Psoas muscle (tissue), 8 donors: ENCODE results near the gene TRIM66. TPM values are rescaled to one million over a fixed set of nuclear protein-coding genes. Genes with fewer than 3 reads are reported as not detected.

Experiments used
- ATAC-seq, 4 donors: fragments of 200-7000 bp; cut with Tn5 transposase; one replicate each; pipeline ENCODE4 v1.9.1; 2020; ENCODE audit warnings: moderate library complexity in 3 of 4, mild to moderate bottlenecking in 2 of 4
- DNase-seq, 2 donors: peaks; one replicate each; pipeline ENCODE4 v3.0.0-alpha.2; 2020
- H3K27ac ChIP-seq: fragments of 200-600 bp; one replicate; pipeline ENCODE4 v1.8.0; 2022
- H3K27me3 ChIP-seq, 3 donors: fragments of 200-600 bp in 1 of 3; one replicate each; pipeline versions ENCODE4 v1.6.1 to v1.8.0; 2013 to 2022; ENCODE audit warnings: low read length in 2 of 3, mild to moderate bottlenecking in 2 of 3, moderate library complexity in 1 of 3; ENCODE audit not compliant: insufficient read depth in 3 of 3
- H3K36me3 ChIP-seq, 2 donors: fragments of 200-600 bp in 1 of 2; one replicate each; pipeline versions ENCODE4 v1.6.1 to v1.8.0; 2013 to 2022; ENCODE audit warnings: low read depth in 1 of 2, mild to moderate bottlenecking in 1 of 2, moderate library complexity in 1 of 2; ENCODE audit not compliant: insufficient read depth in 1 of 2
- H3K4me1 ChIP-seq: fragments of 200-600 bp; one replicate; pipeline ENCODE4 v1.8.0; 2022
- H3K4me3 ChIP-seq: fragments of 200-600 bp; one replicate; pipeline ENCODE4 v1.8.0; 2022; ENCODE audit warnings: mild to moderate bottlenecking
- H3K9me3 ChIP-seq: fragments of 200-600 bp; one replicate; pipeline ENCODE4 v1.8.0; 2022
- WGBS, 3 donors: extraction: QIAGEN DNeasy Blood & Tissue Kit; methylation state at CpG; one replicate each; pipeline versions ENCODE4 v1.1.6 to v1.1.7; 2013; 5-methylcytosine and 5-hydroxymethylcytosine counted together
- intact Hi-C, 2 donors: fragments of 100-400 bp; cut with DNase I; formaldehyde crosslinking; loops; one replicate each; pipeline versions ENCODE4 v1.11.0 to v1.14.2; 2022
- polyA plus RNA-seq, 3 donors: library from polyadenylated mRNA; stranded (reverse); fragments of 200-250 nt; gene quantifications; one replicate each; pipeline ENCODE4 v1.2.3, GENCODE V29; 2013
- total RNA-seq, 4 donors: library from RNA; stranded (reverse); fragmentation: NEBNext Ultra II Directional in 2 of 4; extraction: Animal tissue kit (Norgen Biotek cat#: 25700) in 2 of 4; gene quantifications; one replicate each; pipeline versions ENCODE4 v1.2.1 to v1.2.4, GENCODE V29; 2021 to 2023
- TF ChIP-seq, protein P1 (sequence below): fragments of 200-600 bp; IDR thresholded peaks from one replicate; pipeline ENCODE4 v1.8.0; 2022; ENCODE audit warnings: antibody characterized with exemption
- donor health status: healthy with polysubstance abuse.
- donor health status: DM: no; HTN: no; CAD: no; lungs with moderate emphysema.
- donor health status: Bipolar disorder and iron deficiency.
- donor health status: healthy.
- donor health status: DM: yes; HTN: yes; CAD: no.
- donor health status: DM: no; HTN: no; CAD: no.
- donor health status: DM: no; HTN: no; CAD: no.
- donor health status: DM: yes; HTN: yes; CAD: no.

TRIM66 gene
- total and polyA plus RNA-seq, 7 donors = 0.46 to 3.9 (median 2.0) TPM

DNA sequence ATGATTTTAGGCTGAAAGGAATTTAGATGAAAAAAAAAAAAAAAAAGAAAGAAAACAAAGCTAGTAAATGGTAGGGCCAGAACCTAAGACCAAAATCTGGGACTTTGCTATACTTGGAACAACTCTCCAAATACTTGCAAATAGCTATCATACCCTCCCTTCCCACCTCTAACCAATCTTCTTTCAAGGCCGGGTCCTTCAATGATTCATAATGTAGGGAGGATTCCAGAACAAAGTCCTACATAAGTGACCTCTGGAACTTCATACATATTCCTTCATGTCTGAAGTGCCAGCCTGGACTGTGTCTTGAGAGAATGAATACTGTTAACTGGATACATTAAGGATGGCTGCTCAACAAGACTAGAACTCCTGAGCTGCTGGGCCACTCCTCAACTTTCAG lies 98.4 kb downstream of the TRIM66 start:
- no peak overlapping the region for H3K27ac ChIP-seq
- intact Hi-C loops = no loop called here

DNA sequence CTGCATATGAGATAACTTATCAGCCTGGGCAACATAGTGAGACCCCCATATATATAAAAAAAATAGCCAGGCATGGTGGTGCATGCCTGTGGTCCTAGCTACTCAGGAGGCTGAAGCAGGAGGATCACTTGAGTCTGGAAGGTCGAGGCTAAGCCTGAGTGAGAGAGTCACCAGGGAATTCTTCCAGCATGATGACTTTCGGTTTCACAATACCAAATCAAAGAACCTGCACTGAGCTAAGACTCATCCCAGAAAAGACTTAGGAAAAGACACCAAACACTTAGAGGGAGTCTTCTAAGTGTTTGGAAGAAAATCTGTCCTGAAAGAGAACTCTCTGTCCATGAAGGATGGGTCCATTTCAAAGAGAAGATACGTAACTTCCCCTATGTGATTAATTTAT lies 101.2 kb downstream of the TRIM66 start:
- WGBS, 3 donors = 67 to 74% (median 70%) methylated on average over 3 of the region's 3 CpGs
- no peaks in the 10 kb centered on the region for H3K36me3 ChIP-seq
- no peaks in the 10 kb centered on the region for H3K4me1 ChIP-seq
- no peak overlapping the region for H3K27ac ChIP-seq
- no peak for ATAC-seq
- DNase-seq = no peak
- H3K4me3 ChIP-seq = no peak overlapping the region
- peaks cover 5% of the 10 kb centered on the region for H3K9me3 ChIP-seq
- no peaks in the 10 kb centered on the region for H3K27me3 ChIP-seq
- TF ChIP-seq, protein P1, sequence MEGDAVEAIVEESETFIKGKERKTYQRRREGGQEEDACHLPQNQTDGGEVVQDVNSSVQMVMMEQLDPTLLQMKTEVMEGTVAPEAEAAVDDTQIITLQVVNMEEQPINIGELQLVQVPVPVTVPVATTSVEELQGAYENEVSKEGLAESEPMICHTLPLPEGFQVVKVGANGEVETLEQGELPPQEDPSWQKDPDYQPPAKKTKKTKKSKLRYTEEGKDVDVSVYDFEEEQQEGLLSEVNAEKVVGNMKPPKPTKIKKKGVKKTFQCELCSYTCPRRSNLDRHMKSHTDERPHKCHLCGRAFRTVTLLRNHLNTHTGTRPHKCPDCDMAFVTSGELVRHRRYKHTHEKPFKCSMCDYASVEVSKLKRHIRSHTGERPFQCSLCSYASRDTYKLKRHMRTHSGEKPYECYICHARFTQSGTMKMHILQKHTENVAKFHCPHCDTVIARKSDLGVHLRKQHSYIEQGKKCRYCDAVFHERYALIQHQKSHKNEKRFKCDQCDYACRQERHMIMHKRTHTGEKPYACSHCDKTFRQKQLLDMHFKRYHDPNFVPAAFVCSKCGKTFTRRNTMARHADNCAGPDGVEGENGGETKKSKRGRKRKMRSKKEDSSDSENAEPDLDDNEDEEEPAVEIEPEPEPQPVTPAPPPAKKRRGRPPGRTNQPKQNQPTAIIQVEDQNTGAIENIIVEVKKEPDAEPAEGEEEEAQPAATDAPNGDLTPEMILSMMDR = no peak
- intact Hi-C loops = no loop called here

More for the DNA sequence above, 98.4 kb downstream of the TRIM66 start:
- TF ChIP-seq, protein P1 = no peak
- WGBS, 3 donors = 75 to 100% (median 76%) methylated on average over 1 of the region's 1 CpG
- no peaks in the 10 kb centered on the region for H3K27me3 ChIP-seq
- H3K4me1 ChIP-seq = no peaks in the 10 kb centered on the region
- no peaks in the 10 kb centered on the region for H3K36me3 ChIP-seq
- no peak overlapping the region for H3K4me3 ChIP-seq
- DNase-seq = no peak
- no peaks in the 10 kb centered on the region for H3K9me3 ChIP-seq
- ATAC-seq = no peak

DNA sequence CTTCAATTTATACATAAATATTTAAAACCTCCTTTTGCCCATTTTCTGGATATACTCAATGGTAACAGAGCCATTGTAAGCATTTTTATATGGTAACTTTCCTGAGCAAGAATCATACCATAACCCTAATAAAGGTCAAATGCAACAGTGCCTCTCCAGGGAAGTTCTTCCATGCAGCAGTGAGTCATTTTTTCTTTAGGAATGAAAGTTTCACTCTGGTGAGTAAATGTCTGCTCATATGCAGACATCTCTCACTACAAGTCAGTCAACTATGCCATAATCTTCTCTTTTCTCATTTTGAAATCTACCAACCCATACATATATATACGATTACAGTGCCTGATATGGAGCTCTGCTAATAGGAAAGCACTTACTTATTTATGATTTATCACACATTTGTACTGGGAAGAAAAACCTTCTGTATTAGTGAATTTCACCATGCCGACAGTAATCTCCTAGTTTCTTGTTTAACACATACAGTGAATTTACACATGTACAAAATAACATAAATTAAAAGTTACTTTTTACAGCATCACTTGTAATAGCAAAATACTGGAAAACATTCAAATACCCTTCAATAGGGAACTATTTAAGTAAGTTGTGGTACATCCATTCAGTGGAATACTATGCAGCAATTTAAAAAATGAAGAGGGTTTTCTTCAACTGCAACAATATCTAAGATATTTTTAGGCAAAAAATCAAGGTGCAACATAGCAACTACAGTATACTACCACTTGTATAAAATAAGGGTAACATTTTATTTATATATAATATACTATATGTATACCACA lies 104.5 kb downstream of the TRIM66 start:
- H3K27me3 ChIP-seq = no peaks in the 10 kb centered on the region

DNA sequence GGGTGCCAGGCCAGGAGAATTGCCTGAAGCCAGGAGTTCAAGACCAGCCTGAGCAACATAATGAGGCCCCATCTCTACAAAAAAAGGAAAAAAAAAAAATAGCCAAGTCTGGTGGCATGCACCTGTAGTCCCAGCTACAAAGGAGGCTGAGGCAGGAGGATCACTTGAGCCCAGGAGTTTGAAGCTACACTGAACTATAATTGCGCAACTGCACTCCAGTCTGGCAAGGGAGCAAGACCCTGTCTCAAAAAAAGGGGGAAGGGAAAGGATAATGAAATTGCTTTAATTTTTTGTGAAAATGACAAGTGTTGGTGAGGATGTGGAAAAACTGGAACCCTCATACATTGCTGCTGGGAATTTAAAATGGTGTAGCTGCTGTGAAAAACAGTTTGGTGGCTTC lies 107.7 kb downstream of the TRIM66 start:
- TF ChIP-seq, protein P1 = no peak
- WGBS, 3 donors = 97 to 100% (median 100%) methylated on average over 1 of the region's 1 CpG
- no peaks in the 10 kb centered on the region for H3K36me3 ChIP-seq
- no peak for ATAC-seq
- H3K27ac ChIP-seq = no peak overlapping the region
- intact Hi-C loops = no loop called here
- H3K9me3 ChIP-seq = peaks cover 5% of the 10 kb centered on the region
- no peaks in the 10 kb centered on the region for H3K27me3 ChIP-seq
- H3K4me1 ChIP-seq = no peaks in the 10 kb centered on the region
- DNase-seq = no peak
- no peak overlapping the region for H3K4me3 ChIP-seq

More for the DNA sequence above, 104.5 kb downstream of the TRIM66 start:
- 97 to 100% (median 100%) methylated on average over 2 of the region's 2 CpGs for WGBS, 3 donors
- H3K9me3 ChIP-seq = peaks cover 5% of the 10 kb centered on the region
- intact Hi-C loops = no loop called here
- no peak for ATAC-seq
- H3K27ac ChIP-seq = no peak overlapping the region
- no peak overlapping the region for H3K4me3 ChIP-seq
- H3K36me3 ChIP-seq = no peaks in the 10 kb centered on the region
- no peaks in the 10 kb centered on the region for H3K4me1 ChIP-seq
- DNase-seq = no peak
- TF ChIP-seq, protein P1 = no peak
